Ovary (tissue), 3 donors: ENCODE measurements around the gene RASGEF1B.

Source experiments
- EP300 ChIP-seq: sonication (generic); formaldehyde crosslinking; IDR thresholded peaks from one replicate; pipeline ENCODE4 v1.6.1; 2017; ENCODE audit warnings: antibody characterized with exemption
- POLR2A ChIP-seq: fragments of 450-650 bp; IDR thresholded peaks from one replicate; pipeline ENCODE4 v1.6.1; 2017; ENCODE audit warnings: antibody characterized with exemption, mild to moderate bottlenecking, moderate library complexity
- TF ChIP-seq, protein P1 (sequence below), 3 donors: fragments of 450-650 bp in 2 of 3; fragments of 200-600 bp in 1 of 3; IDR thresholded peaks; one replicate each; pipeline versions ENCODE4 v1.5.1 to v1.8.0; 2016 to 2022; ENCODE audit warnings: antibody characterized with exemption in 3 of 3, mild to moderate bottlenecking in 1 of 3
- donor health status: DM: no; HTN: no; CAD: no.

DNA sequence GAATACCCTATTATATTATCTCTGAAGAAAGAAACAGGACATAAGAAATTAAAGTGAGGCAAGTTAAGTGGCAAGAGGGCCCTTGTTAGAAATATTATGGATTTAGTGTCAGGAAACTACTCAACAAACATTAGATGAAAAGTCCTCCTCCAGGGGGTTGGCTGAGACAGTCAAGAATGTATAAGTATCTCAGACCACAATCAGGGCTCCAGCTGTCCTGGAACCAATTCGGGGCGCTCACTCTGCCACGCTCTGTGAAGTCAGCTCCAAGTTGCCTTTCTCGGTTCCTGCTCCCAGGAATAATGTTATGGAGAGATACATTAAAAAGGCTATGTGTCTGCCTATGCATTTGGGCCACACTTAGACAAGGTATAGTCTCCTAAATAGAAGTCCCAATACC lies 73.3 kb downstream of the RASGEF1B start:
- TF ChIP-seq POLR2A: no peak
- TF ChIP-seq, protein P1, sequence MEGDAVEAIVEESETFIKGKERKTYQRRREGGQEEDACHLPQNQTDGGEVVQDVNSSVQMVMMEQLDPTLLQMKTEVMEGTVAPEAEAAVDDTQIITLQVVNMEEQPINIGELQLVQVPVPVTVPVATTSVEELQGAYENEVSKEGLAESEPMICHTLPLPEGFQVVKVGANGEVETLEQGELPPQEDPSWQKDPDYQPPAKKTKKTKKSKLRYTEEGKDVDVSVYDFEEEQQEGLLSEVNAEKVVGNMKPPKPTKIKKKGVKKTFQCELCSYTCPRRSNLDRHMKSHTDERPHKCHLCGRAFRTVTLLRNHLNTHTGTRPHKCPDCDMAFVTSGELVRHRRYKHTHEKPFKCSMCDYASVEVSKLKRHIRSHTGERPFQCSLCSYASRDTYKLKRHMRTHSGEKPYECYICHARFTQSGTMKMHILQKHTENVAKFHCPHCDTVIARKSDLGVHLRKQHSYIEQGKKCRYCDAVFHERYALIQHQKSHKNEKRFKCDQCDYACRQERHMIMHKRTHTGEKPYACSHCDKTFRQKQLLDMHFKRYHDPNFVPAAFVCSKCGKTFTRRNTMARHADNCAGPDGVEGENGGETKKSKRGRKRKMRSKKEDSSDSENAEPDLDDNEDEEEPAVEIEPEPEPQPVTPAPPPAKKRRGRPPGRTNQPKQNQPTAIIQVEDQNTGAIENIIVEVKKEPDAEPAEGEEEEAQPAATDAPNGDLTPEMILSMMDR (IDR thresholded peaks at IDR 0.05): no peak
- TF ChIP-seq EP300: no peak
